Panc1 (cell line): ENCODE results near the gene KIDINS220. TPM values are rescaled to one million over a fixed set of nuclear protein-coding genes. Genes with fewer than 3 reads are reported as not detected.

Source experiments
- ATAC-seq: fragments of 200-7000 bp; cut with Tn5 transposase; 2 replicates; pipeline ENCODE4 v1.9.1; 2020; ENCODE audit warnings: mild to moderate bottlenecking, moderate library complexity
- BruUV-seq: library from RNA; stranded (reverse); fragments of 400-500 nt; replicated peaks from 2 replicates; lab custom pipeline; 2021; lab: Mats Ljungman, UMichigan
- CTCF ChIA-PET: fragments of 300-600 bp; sonication (Branson Sonifier 250); formaldehyde crosslinking; loops from one replicate; lab custom pipeline; 2022; ENCODE audit warnings: antibody characterized with exemption; lab: Charles Lee
- POLR2A ChIA-PET: fragments of 300-600 bp; sonication (Branson Sonifier 250); formaldehyde crosslinking; loops from one replicate; lab custom pipeline; 2022; ENCODE audit warnings: antibody characterized with exemption; lab: Charles Lee
- DNase-seq: peaks from one replicate; pipeline ENCODE4 v3.0.0-alpha.2; 2010; ENCODE audit warnings: low read depth, low spot score
- H3K27ac ChIP-seq: 2 replicates; pipeline ENCODE4 v1.5.1; 2011; ENCODE audit warnings: mild to moderate bottlenecking, low read length, inconsistent platforms
- H3K27me3 ChIP-seq: fragments of 200-500 bp; sonication (Bioruptor generic); 2 replicates; pipeline ENCODE4 v1.6.0; 2014; ENCODE audit warnings: low read length, inconsistent platforms; ENCODE audit not compliant: control insufficient read depth, insufficient read depth
- H3K36me3 ChIP-seq: fragments of 200-500 bp; sonication (Bioruptor generic); 2 replicates; pipeline ENCODE4 v1.5.1; 2014; ENCODE audit warnings: inconsistent platforms, mild to moderate bottlenecking, low read length, moderate library complexity; ENCODE audit not compliant: control insufficient read depth, insufficient read depth
- H3K4me1 ChIP-seq: 2 replicates; pipeline ENCODE4 v1.5.1; 2011; ENCODE audit warnings: inconsistent platforms, mild to moderate bottlenecking, low read length, moderate library complexity; ENCODE audit not compliant: control insufficient read depth, insufficient read depth
- H3K4me3 ChIP-seq, 2 experiments: 2 replicates each; pipeline ENCODE4 v1.5.1; 2011 to 2012; ENCODE audit warnings: low read depth in 2 of 2, low read length in 2 of 2, mild to moderate bottlenecking in 2 of 2, inconsistent platforms in 1 of 2, moderate library complexity in 1 of 2
- H3K9me3 ChIP-seq: fragments of 200-500 bp; sonication (Bioruptor generic); 2 replicates; pipeline ENCODE4 v1.5.1; 2014; ENCODE audit warnings: low read depth, mild to moderate bottlenecking, inconsistent platforms, low read length, moderate library complexity; ENCODE audit not compliant: control insufficient read depth, insufficient read depth
- CTCF ChIP-seq: fragments of 450-650 bp; IDR thresholded peaks from 2 replicates; pipeline ENCODE4 v1.5.1; 2017; ENCODE audit warnings: mild to moderate bottlenecking
- POLR2AphosphoS5 ChIP-seq: IDR thresholded peaks from 2 replicates; pipeline ENCODE4 v1.6.1; 2012; ENCODE audit warnings: mild to moderate bottlenecking, low read depth, low read length, moderate library complexity
- SIN3A ChIP-seq: IDR thresholded peaks from 2 replicates; pipeline ENCODE4 v1.6.1; 2012; ENCODE audit warnings: low read depth, mild to moderate bottlenecking, low read length, moderate library complexity, borderline replicate concordance; ENCODE audit not compliant: insufficient read depth
- TCF7L2 ChIP-seq: IDR thresholded peaks from 2 replicates; pipeline ENCODE4 v1.6.1; 2011; ENCODE audit warnings: mild to moderate bottlenecking, low read depth, low read length, inconsistent platforms
- in situ Hi-C: cut with HindIII; loops from 2 replicates; pipeline ENCODE4 v1.10.0; 2016; ENCODE audit warnings: low sequenced_read_pairs, low pct_unique_long_range_greater_than_20kb
- intact Hi-C: fragments of 100-400 bp; cut with micrococcal nuclease; formaldehyde crosslinking; loops from one replicate; pipeline ENCODE4 v1.10.0; 2022; ENCODE audit not compliant: unreplicated experiment
- total RNA-seq: library from RNA; stranded (reverse); gene quantifications from one replicate; pipeline ENCODE4 v1.2.1, GENCODE V29; 2021; ENCODE audit not compliant: unreplicated experiment
- TF ChIP-seq, protein P1 (sequence below), 2 experiments: IDR thresholded peaks; 2 replicates each; pipeline ENCODE4 v1.6.1; 2011 to 2012; ENCODE audit warnings: low read depth in 2 of 2, control low read depth in 1 of 2, low read length in 1 of 2, mild to moderate bottlenecking in 1 of 2, moderate library complexity in 1 of 2; ENCODE audit not compliant: insufficient read depth in 1 of 2

The KIDINS220 gene
- total RNA-seq, 1 experiment from 2014 or later = 39.3 TPM

- DNase-seq = no peak
- no TSS peak for BruUV-seq
- no peak for ATAC-seq
- H3K27me3 ChIP-seq = no peaks in the 10 kb centered on the region
- intact Hi-C loops = no loop called here
- TF ChIP-seq TCF7L2 = no peak
- TF ChIP-seq POLR2AphosphoS5 = no peak
- TF ChIP-seq CTCF = no peak
- TF ChIP-seq, protein P1, sequence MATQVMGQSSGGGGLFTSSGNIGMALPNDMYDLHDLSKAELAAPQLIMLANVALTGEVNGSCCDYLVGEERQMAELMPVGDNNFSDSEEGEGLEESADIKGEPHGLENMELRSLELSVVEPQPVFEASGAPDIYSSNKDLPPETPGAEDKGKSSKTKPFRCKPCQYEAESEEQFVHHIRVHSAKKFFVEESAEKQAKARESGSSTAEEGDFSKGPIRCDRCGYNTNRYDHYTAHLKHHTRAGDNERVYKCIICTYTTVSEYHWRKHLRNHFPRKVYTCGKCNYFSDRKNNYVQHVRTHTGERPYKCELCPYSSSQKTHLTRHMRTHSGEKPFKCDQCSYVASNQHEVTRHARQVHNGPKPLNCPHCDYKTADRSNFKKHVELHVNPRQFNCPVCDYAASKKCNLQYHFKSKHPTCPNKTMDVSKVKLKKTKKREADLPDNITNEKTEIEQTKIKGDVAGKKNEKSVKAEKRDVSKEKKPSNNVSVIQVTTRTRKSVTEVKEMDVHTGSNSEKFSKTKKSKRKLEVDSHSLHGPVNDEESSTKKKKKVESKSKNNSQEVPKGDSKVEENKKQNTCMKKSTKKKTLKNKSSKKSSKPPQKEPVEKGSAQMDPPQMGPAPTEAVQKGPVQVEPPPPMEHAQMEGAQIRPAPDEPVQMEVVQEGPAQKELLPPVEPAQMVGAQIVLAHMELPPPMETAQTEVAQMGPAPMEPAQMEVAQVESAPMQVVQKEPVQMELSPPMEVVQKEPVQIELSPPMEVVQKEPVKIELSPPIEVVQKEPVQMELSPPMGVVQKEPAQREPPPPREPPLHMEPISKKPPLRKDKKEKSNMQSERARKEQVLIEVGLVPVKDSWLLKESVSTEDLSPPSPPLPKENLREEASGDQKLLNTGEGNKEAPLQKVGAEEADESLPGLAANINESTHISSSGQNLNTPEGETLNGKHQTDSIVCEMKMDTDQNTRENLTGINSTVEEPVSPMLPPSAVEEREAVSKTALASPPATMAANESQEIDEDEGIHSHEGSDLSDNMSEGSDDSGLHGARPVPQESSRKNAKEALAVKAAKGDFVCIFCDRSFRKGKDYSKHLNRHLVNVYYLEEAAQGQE (IDR thresholded peaks at IDR 0.05; ENCODE audit: insufficient read depth in 1 of 2, low read depth in 2 of 2, low read length in 1 of 2) = no peak
- no peak for TF ChIP-seq SIN3A
- ChIA-PET POLR2A (no interaction called here), CTCF (no interaction called here)
- peaks cover 11% of the 10 kb centered on the region for H3K4me1 ChIP-seq
- no peaks in the 10 kb centered on the region for H3K9me3 ChIP-seq
- in situ Hi-C loops = no loop called here
- no peaks in the 10 kb centered on the region for H3K36me3 ChIP-seq
- H3K4me3 ChIP-seq = no peak overlapping the region
- H3K27ac ChIP-seq = no peak overlapping the region
Observed at GRCh38 chr2:8840475-8841091, 3.2 kb upstream of the KIDINS220 start.

- BruUV-seq = no TSS peak
- no peaks in the 10 kb centered on the region for H3K27me3 ChIP-seq
- TF ChIP-seq SIN3A = no peak
- no peak for TF ChIP-seq POLR2AphosphoS5
- no peak for TF ChIP-seq TCF7L2
- no peak for TF ChIP-seq CTCF
- TF ChIP-seq, protein P1 (IDR thresholded peaks at IDR 0.05; ENCODE audit: insufficient read depth in 1 of 2, low read depth in 2 of 2, low read length in 1 of 2) = no peak
- H3K27ac ChIP-seq = no peak overlapping the region
- in situ Hi-C loops = no loop called here
- no peak for ATAC-seq
- no peaks in the 10 kb centered on the region for H3K9me3 ChIP-seq
- no peaks in the 10 kb centered on the region for H3K36me3 ChIP-seq
- ChIA-PET CTCF (interaction anchor here (0.6 kb wide), 1 partner anchor 52 kb away, joined by 5 read pairs; no protein-coding TSS in a partner anchor), POLR2A (no interaction called here)
- H3K4me1 ChIP-seq = peaks cover 11% of the 10 kb centered on the region
- no peak overlapping the region for H3K4me3 ChIP-seq
- no peak for DNase-seq
- intact Hi-C loops = no loop called here
Observed at GRCh38 chr2:8839189-8839965, 2.0 kb upstream of the KIDINS220 start.
